Keratinocyte (primary cell): ENCODE results near the gene ATP13A3. TPM values are rescaled to one million over a fixed set of nuclear protein-coding genes. Genes with fewer than 3 reads are reported as not detected.

ENCODE experiments used
- DNase-seq: peaks from one replicate; pipeline ENCODE4 v3.0.0-alpha.2; 2011; ENCODE audit warnings: low read depth, missing footprints, low spot score
- FAIRE-seq: peaks from 2 replicates; lab custom pipeline; 2011; peaks lifted over from hg19 to GRCh38; lab: Jason Lieb, UNC
- H2AFZ ChIP-seq: 2 replicates; pipeline ENCODE4 v1.6.0; 2012; ENCODE audit warnings: low read length, control low read depth, inconsistent platforms; ENCODE audit not compliant: control insufficient read depth
- H3K27ac ChIP-seq: 2 replicates; pipeline ENCODE4 v1.5.1; 2011; ENCODE audit warnings: low read length; ENCODE audit not compliant: control insufficient read depth, insufficient read depth
- H3K27me3 ChIP-seq: 3 replicates; pipeline ENCODE4 v1.6.0; 2011; ENCODE audit warnings: low read length; ENCODE audit not compliant: control insufficient read depth, insufficient read depth; ENCODE audit errors: extremely low read depth
- H3K36me3 ChIP-seq, 2 experiments: 2 replicates in 1 of 2; 3 replicates in 1 of 2; pipeline ENCODE4 v1.5.1; 2011; ENCODE audit warnings: low read length in 2 of 2, mild to moderate bottlenecking in 1 of 2; ENCODE audit not compliant: control insufficient read depth in 2 of 2, insufficient read depth in 2 of 2; ENCODE audit errors: extremely low read depth in 1 of 2
- H3K4me1 ChIP-seq: 3 replicates; pipeline ENCODE4 v1.5.1; 2011; ENCODE audit warnings: low read length; ENCODE audit not compliant: control insufficient read depth, insufficient read depth; ENCODE audit errors: extremely low read depth
- H3K4me2 ChIP-seq: 3 replicates; pipeline ENCODE4 v1.6.0; 2011; ENCODE audit warnings: low read depth, low read length; ENCODE audit not compliant: control insufficient read depth, insufficient read depth; ENCODE audit errors: extremely low read depth
- H3K4me3 ChIP-seq, 3 experiments: fragments of 200-600 bp in 1 of 3; sonication (generic) in 1 of 3; 2 replicates in 2 of 3; 3 replicates in 1 of 3; pipeline ENCODE4 v1.5.1; 2011 to 2016; ENCODE audit warnings: low read length in 3 of 3, mild to moderate bottlenecking in 3 of 3, control low read depth in 2 of 3, inconsistent platforms in 1 of 3, low read depth in 1 of 3, mixed read lengths in 1 of 3, mixed run types in 1 of 3, moderate library complexity in 1 of 3; ENCODE audit not compliant: control insufficient read depth in 2 of 3, insufficient read depth in 2 of 3; ENCODE audit errors: extremely low read depth in 1 of 3
- H3K79me2 ChIP-seq: 2 replicates; pipeline ENCODE4 v1.6.0; 2012; ENCODE audit warnings: low read length; ENCODE audit not compliant: control insufficient read depth, insufficient read depth
- H3K9ac ChIP-seq: 3 replicates; pipeline ENCODE4 v1.6.0; 2011; ENCODE audit warnings: low read length; ENCODE audit not compliant: control insufficient read depth, insufficient read depth; ENCODE audit errors: extremely low read depth
- H3K9me1 ChIP-seq: 3 replicates; pipeline ENCODE4 v1.6.0; 2011; ENCODE audit warnings: low read length; ENCODE audit not compliant: control insufficient read depth, insufficient read depth; ENCODE audit errors: extremely low read depth
- H3K9me3 ChIP-seq: 2 replicates; pipeline ENCODE4 v1.5.1; 2012; ENCODE audit warnings: low read depth, low read length; ENCODE audit not compliant: control insufficient read depth
- H4K20me1 ChIP-seq: 3 replicates; pipeline ENCODE4 v1.6.0; 2011; ENCODE audit warnings: low read length; ENCODE audit not compliant: control insufficient read depth, insufficient read depth; ENCODE audit errors: extremely low read depth
- EZH2 ChIP-seq: IDR thresholded peaks from one replicate; pipeline ENCODE4 v1.6.1; 2012; ENCODE audit warnings: inconsistent platforms, mild to moderate bottlenecking, low read length, moderate library complexity
- dilution Hi-C: fragments of 300-500 bp; cut with MboI; formaldehyde crosslinking; loops from one replicate; pipeline ENCODE4 v1.7.0; 2020; ENCODE audit warnings: low sequenced_read_pairs; ENCODE audit not compliant: extremely low pct_ligation_motif_present
- polyA plus RNA-seq, 5 experiments: library from polyadenylated mRNA; depleted of rRNA in 3 of 5; stranded (reverse) in 3 of 5; stranded (forward) in 1 of 5; unstranded in 1 of 5; fragments of >200 nt; gene quantifications; 1 replicate in 1 of 5; 2 replicates in 3 of 5; 3 replicates in 1 of 5; pipeline versions ENCODE4 v1.2.1 to v1.2.3, GENCODE V29; 2011 to 2012; ENCODE audit warnings: missing spikeins in 2 of 5, low read depth in 1 of 5, low replicate concordance in 1 of 5
- TF ChIP-seq, protein P1 (sequence below), 3 experiments: IDR thresholded peaks in 1 of 3; conservative IDR thresholded peaks in 1 of 3; optimal IDR thresholded peaks in 1 of 3; 2 replicates in 2 of 3; 3 replicates in 1 of 3; pipeline versions ENCODE3 to v1.5.1; 2011; ENCODE audit warnings: low read length in 3 of 3, mild to moderate bottlenecking in 3 of 3, moderate library complexity in 2 of 3, control low read depth in 1 of 3, inconsistent platforms in 1 of 3; ENCODE audit not compliant: insufficient read depth in 2 of 3; ENCODE audit errors: extremely low read depth in 1 of 3

The ATP13A3 gene
- polyA plus RNA-seq, 1 donor (not counting 4 experiments of a cell fraction or from before 2014, with no cell fraction given): 103 TPM

DNA sequence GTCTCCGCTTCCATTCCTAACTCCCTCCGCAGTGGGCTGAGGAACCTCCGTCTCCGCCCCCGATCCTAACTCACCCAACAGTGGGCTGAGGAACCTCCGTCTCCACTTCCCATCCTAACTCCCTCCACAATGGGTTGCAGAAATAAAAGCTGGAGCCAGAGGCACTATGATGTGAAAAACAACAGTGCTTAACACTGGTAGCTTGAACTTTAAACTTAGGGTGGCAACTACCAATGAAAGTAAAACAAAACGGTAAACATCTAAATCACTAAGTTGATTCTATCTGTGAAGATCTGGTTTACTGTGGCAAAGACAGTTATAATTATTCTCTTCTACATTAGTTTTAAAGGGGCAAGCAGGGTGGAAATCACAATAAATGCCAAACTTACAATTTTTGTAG is 61.8 kb downstream of the ATP13A3 start:
- DNase-seq (no peak), FAIRE-seq (no peak)
- no peaks in the 10 kb centered on the region for H3K27me3 ChIP-seq
- no peak overlapping the region for H3K9ac ChIP-seq
- no peaks in the 10 kb centered on the region for H3K9me1 ChIP-seq
- H3K4me1 ChIP-seq: no peaks in the 10 kb centered on the region
- H3K27ac ChIP-seq: no peak overlapping the region
- no peak overlapping the region for H3K4me3 ChIP-seq
- TF ChIP-seq, protein P1, sequence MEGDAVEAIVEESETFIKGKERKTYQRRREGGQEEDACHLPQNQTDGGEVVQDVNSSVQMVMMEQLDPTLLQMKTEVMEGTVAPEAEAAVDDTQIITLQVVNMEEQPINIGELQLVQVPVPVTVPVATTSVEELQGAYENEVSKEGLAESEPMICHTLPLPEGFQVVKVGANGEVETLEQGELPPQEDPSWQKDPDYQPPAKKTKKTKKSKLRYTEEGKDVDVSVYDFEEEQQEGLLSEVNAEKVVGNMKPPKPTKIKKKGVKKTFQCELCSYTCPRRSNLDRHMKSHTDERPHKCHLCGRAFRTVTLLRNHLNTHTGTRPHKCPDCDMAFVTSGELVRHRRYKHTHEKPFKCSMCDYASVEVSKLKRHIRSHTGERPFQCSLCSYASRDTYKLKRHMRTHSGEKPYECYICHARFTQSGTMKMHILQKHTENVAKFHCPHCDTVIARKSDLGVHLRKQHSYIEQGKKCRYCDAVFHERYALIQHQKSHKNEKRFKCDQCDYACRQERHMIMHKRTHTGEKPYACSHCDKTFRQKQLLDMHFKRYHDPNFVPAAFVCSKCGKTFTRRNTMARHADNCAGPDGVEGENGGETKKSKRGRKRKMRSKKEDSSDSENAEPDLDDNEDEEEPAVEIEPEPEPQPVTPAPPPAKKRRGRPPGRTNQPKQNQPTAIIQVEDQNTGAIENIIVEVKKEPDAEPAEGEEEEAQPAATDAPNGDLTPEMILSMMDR (optimal IDR thresholded peaks at IDR 0.05 in 1 of 3, IDR thresholded peaks at IDR 0.05 in 1 of 3, conservative IDR thresholded peaks at IDR 0.05 in 1 of 3; ENCODE audit: extremely low read depth in 1 of 3, insufficient read depth in 2 of 3, low read length in 3 of 3): no peak
- no peak for TF ChIP-seq EZH2
- H3K9me3 ChIP-seq: no peaks in the 10 kb centered on the region
- dilution Hi-C loops: no loop called here
- no peak overlapping the region for H2AFZ ChIP-seq
- H3K4me2 ChIP-seq: no peak overlapping the region
- no peaks in the 10 kb centered on the region for H3K79me2 ChIP-seq
- H4K20me1 ChIP-seq: no peaks in the 10 kb centered on the region
- H3K36me3 ChIP-seq: peaks cover 21 to 31% of the 10 kb centered on the region in 2 experiments

DNA sequence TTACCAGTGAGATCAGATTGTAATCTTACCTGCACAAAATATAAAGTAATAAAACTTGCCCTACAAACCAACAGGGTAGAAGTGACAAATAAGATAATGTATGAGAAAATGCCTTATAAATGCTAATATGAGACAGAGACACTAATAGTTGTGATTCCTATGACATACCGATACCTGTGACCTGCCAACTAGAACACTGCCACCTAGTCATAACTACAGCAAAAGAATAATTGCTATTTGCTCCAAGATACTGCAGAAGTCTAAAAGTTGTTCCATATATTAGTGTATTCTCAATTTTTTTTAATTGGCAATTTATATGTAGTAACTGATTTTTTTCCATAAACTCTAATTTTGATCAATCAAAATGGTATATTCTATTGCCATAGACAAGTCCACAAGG is 62.4 kb downstream of the ATP13A3 start:
- Histone ChIP-seq H2AFZ (no peak overlapping the region), H3K9ac (no peak overlapping the region), H3K27me3 (no peaks in the 10 kb centered on the region), H3K9me1 (no peaks in the 10 kb centered on the region), H4K20me1 (no peaks in the 10 kb centered on the region), H3K4me3 (no peak overlapping the region), H3K27ac (no peak overlapping the region), H3K4me2 (no peak overlapping the region), H3K4me1 (no peaks in the 10 kb centered on the region), H3K79me2 (no peaks in the 10 kb centered on the region), H3K9me3 (no peaks in the 10 kb centered on the region), H3K36me3 (peaks cover 18 to 27% of the 10 kb centered on the region in 2 experiments)
- TF ChIP-seq, protein P1 (optimal IDR thresholded peaks at IDR 0.05 in 1 of 3, IDR thresholded peaks at IDR 0.05 in 1 of 3, conservative IDR thresholded peaks at IDR 0.05 in 1 of 3; ENCODE audit: extremely low read depth in 1 of 3, insufficient read depth in 2 of 3, low read length in 3 of 3): no peak
- no peak for TF ChIP-seq EZH2
- DNase-seq: no peak
- no peak for FAIRE-seq
- dilution Hi-C loops: no loop called here
